ENCODE data around the gene STRAP. TPM values are rescaled to one million over a fixed set of nuclear protein-coding genes. Genes with fewer than 3 reads are reported as not detected.

The STRAP gene
- total RNA-seq, 1 donor from 2014 or later: 31.9 TPM

DNA sequence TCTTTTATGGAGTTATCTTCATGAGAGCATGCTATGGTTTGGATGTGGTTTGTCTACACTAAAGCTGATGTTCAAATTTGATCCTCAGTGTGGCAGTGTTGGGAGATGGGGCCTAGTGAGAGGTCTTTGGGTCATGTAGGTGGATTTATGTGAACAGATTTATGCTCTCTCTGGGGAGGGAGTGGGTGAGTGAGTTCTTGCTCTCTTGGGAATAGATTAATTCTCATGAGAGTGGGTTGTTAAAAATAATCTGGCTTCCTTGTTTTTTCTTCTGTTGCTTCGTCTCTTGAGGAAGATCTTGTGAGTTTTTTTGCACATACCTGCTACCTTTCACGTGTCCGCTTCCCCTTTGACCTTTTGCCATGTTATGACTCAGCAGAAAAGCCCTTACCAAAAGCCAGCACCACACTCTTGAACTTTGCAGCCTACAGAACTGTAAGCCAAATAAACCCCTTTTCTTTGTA is 49.4 kb downstream of the STRAP start:
- Histone ChIP-seq H3K27ac (no peak overlapping the region), H3K4me3 (no peak overlapping the region), H3K4me1 (peaks cover 14% of the 10 kb centered on the region), H3K36me3 (no peaks in the 10 kb centered on the region), H3K9me3 (no peaks in the 10 kb centered on the region), H3K27me3 (no peaks in the 10 kb centered on the region)
- no peak for TF ChIP-seq POLR2A (IDR thresholded peaks at IDR 0.05)
- no peak for TF ChIP-seq CTCF (IDR thresholded peaks at IDR 0.05)
- TF ChIP-seq POLR2AphosphoS5 (IDR thresholded peaks at IDR 0.05; ENCODE audit: insufficient read depth in 1 of 2, low read depth in 1 of 2): no peak
- no peak for DNase-seq (ENCODE audit: extremely low spot score in 2 of 2)
- intact Hi-C loops (cut with DNase I): no loop called here

GRCh38 chr12:15932327-15932726 is 50.1 kb downstream of the STRAP start:
- no peak for DNase-seq (ENCODE audit: extremely low spot score in 2 of 2)
- Histone ChIP-seq H3K27me3 (no peaks in the 10 kb centered on the region), H3K9me3 (no peaks in the 10 kb centered on the region), H3K27ac (no peak overlapping the region), H3K4me1 (peaks cover 14% of the 10 kb centered on the region), H3K36me3 (no peaks in the 10 kb centered on the region), H3K4me3 (no peak overlapping the region)
- intact Hi-C loops (cut with DNase I): no loop called here
- TF ChIP-seq POLR2A (IDR thresholded peaks at IDR 0.05): no peak
- no peak for TF ChIP-seq CTCF (IDR thresholded peaks at IDR 0.05)
- TF ChIP-seq POLR2AphosphoS5 (IDR thresholded peaks at IDR 0.05; ENCODE audit: insufficient read depth in 1 of 2, low read depth in 1 of 2): no peak

- DNase-seq (ENCODE audit: extremely low spot score in 2 of 2): no peak
- H3K9me3 ChIP-seq: no peaks in the 10 kb centered on the region
- no peaks in the 10 kb centered on the region for H3K27me3 ChIP-seq
- no peak overlapping the region for H3K4me3 ChIP-seq
- peaks cover 9% of the 10 kb centered on the region for H3K4me1 ChIP-seq
- no peaks in the 10 kb centered on the region for H3K36me3 ChIP-seq
- intact Hi-C loops (cut with DNase I): no loop called here
- TF ChIP-seq POLR2A (IDR thresholded peaks at IDR 0.05) (no peak), POLR2AphosphoS5 (IDR thresholded peaks at IDR 0.05; ENCODE audit: insufficient read depth in 1 of 2, low read depth in 1 of 2) (no peak), CTCF (IDR thresholded peaks at IDR 0.05) (no peak)
- no peak overlapping the region for H3K27ac ChIP-seq
Measured at GRCh38 chr12:15932971-15933370, 50.8 kb downstream of the STRAP start.

DNA sequence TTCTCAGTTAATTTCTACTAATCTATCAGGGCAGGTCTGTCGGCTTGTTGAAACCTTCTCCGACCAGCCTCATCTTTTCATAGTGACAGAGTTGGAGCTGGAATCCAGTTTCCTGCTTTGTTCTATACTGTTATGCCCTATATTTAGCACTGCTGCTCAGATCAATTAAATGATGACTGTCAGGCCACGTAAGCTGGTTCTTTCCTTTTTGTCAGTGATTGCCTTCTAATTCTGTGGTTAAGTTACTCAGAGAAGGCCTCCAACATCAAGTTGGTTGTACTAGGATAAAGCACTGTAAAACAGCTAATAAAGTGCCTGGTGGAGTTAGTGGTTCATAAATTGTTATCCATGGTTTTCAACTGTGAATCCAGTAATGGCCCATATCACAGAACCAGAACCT is 51.6 kb downstream of the STRAP start:
- no peaks in the 10 kb centered on the region for H3K9me3 ChIP-seq
- H3K27me3 ChIP-seq: no peaks in the 10 kb centered on the region
- H3K4me1 ChIP-seq: peaks cover under 1% of the 10 kb centered on the region
- no peak overlapping the region for H3K4me3 ChIP-seq
- H3K36me3 ChIP-seq: no peaks in the 10 kb centered on the region
- H3K27ac ChIP-seq: no peak overlapping the region
- TF ChIP-seq CTCF (IDR thresholded peaks at IDR 0.05): no peak
- no peak for TF ChIP-seq POLR2A (IDR thresholded peaks at IDR 0.05)
- no peak for TF ChIP-seq POLR2AphosphoS5 (IDR thresholded peaks at IDR 0.05; ENCODE audit: insufficient read depth in 1 of 2, low read depth in 1 of 2)
- DNase-seq (ENCODE audit: extremely low spot score in 2 of 2): no peak
- intact Hi-C loops (cut with DNase I): no loop called here

DNA sequence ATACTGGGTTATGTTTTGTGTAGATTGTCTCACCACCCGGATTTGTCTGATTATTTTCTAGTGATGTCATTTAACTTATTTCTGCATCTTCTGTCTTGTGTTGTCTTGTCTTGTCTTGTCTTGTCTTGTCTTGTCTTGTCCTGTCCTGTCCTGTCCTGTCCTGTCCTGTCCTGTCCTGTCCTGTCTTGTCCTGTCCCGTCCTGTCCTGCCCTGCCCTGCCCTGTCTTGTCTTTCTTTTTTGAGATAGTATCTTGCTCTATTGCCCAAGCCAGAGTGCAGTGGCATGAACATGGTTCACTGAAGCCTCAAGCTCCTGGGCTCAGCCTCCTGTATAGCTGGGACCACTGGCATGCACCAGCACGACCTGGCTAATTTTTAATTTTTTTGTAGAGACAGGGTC is 54.6 kb downstream of the STRAP start:
- Histone ChIP-seq H3K4me1 (no peaks in the 10 kb centered on the region), H3K36me3 (no peaks in the 10 kb centered on the region), H3K27ac (no peak overlapping the region), H3K4me3 (no peak overlapping the region), H3K27me3 (no peaks in the 10 kb centered on the region), H3K9me3 (no peaks in the 10 kb centered on the region)
- DNase-seq (ENCODE audit: extremely low spot score in 2 of 2): no peak
- intact Hi-C loops (cut with DNase I): no loop called here
- no peak for TF ChIP-seq POLR2A (IDR thresholded peaks at IDR 0.05)
- TF ChIP-seq CTCF (IDR thresholded peaks at IDR 0.05): no peak
- TF ChIP-seq POLR2AphosphoS5 (IDR thresholded peaks at IDR 0.05; ENCODE audit: insufficient read depth in 1 of 2, low read depth in 1 of 2): no peak
